ENCODE measurements around the gene SYT7. TPM values are rescaled to one million over a fixed set of nuclear protein-coding genes. Genes with fewer than 3 reads are reported as not detected.

The SYT7 gene
- total RNA-seq, 1 experiment from 2014 or later = 9.9 TPM

DNA sequence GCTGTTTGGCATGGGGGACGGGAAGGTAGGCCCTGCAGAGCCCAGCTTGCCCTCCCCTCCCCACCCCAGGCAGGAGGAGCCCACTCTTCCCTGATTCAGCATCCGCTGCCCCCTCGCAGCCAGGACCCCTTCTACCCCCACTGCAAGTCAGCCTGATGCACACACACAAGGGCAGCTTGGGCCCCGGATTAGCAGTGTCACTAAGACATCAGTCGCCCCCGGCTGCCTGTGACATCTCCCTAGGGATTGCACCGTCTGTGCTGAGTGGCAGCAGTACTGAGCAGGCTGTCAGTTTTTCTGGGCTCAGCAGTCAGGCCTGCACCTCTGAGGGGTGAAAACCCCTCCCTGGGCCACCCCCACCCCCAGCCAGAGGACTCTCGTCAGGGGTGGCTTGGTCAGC lies 30.4 kb upstream of the SYT7 start:
- Histone ChIP-seq H3K9me3 (no peaks in the 10 kb centered on the region), H3K36me3 (no peaks in the 10 kb centered on the region), H3K4me3 (no peak overlapping the region), H3K27me3 (no peaks in the 10 kb centered on the region)
- no peak for DNase-seq

DNA sequence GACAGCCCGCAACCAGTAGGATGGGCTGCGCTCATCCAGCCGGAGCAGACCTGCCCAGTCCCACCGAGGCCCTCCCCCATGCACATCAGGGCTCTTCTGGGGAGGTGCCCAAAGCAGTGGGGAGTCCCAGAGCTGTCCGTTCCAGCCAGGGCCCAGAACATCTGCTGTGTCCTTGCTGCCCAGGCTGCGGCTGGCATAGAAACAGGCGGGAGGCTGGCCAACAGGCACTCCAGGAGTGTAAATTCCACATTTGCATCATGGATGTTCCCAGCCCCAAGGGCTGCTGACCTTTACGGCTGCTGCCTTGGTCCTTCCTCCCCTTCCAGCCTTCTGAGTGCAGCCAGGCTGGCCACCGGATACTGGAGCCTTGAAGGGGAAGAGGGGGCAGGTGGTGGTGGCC lies 30.0 kb upstream of the SYT7 start:
- DNase-seq = peak; percentile 85
- H3K4me3 ChIP-seq = no peak overlapping the region
- H3K27me3 ChIP-seq = no peaks in the 10 kb centered on the region
- no peaks in the 10 kb centered on the region for H3K36me3 ChIP-seq
- no peaks in the 10 kb centered on the region for H3K9me3 ChIP-seq

DNA sequence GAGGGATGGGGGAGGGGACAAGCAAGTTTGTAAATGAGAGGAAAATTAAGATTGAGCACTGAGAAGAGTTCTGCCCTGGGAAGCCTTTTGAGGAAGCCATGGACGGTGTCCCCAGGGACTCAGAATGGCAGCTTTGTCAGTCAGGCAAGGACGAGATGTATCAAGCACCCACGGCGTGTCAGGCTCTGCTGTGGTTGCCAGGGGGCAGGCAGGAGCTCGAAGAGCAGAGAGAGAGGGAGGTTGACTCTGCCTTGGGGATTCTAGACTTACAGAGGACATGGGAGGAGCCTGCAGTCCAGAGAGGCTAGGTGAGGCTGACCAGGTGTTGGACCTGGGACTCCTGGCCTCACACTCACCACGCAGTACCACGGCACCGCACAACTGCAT lies 29.1 kb upstream of the SYT7 start:
- no peak overlapping the region for H3K4me3 ChIP-seq
- H3K36me3 ChIP-seq = no peaks in the 10 kb centered on the region
- no peaks in the 10 kb centered on the region for H3K9me3 ChIP-seq
- no peak for DNase-seq
- no peaks in the 10 kb centered on the region for H3K27me3 ChIP-seq

DNA sequence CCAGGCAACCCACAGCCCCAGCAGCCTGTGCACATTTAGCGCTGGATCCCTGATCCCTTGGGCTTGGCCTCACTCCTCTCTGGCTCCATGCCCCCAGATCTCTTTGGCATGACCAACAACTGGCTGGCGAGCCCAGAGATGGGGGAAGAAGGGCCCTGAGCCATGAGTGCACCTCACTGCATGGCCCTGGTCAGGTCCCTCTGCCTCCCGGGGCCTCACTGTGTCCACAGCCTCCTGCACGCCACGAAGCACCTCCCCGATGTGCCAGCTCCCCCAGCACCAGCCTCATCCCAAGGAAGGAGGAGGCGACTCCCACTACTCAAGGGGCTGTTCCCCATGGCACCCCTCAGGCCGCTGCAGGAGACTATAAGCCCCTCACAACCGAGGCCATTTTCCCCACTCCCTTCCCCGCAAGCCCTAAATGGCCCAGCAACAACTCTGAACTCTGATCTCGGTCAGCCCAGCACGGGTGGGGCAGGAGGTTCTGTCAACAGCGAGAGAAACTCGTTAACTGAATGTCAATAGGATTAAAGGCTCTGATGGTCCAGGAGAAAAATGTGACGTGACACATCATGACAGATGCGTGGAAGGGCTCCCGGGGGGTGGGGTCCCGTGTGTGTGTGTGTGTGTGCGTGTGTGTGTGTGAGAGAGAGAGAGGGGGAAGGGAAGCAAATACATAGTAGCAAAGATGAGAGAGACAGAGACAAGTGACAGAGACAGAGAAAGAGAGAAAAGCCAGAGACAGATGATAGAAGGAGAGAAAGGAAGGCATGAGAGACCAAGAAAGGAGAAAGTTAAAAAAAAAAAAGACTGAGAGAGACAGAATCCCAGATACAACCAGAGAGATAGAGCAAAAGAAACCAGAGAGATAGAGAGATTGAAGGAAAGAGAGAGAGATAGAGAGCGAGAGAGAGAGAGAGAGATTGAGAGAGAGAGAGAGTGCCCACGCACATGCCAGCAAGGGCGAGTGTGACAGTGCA lies 28.4 kb upstream of the SYT7 start:
- peak; percentile 53 for DNase-seq
- H3K27me3 ChIP-seq = no peaks in the 10 kb centered on the region
- H3K9me3 ChIP-seq = no peaks in the 10 kb centered on the region
- no peak overlapping the region for H3K4me3 ChIP-seq
- no peaks in the 10 kb centered on the region for H3K36me3 ChIP-seq

DNA sequence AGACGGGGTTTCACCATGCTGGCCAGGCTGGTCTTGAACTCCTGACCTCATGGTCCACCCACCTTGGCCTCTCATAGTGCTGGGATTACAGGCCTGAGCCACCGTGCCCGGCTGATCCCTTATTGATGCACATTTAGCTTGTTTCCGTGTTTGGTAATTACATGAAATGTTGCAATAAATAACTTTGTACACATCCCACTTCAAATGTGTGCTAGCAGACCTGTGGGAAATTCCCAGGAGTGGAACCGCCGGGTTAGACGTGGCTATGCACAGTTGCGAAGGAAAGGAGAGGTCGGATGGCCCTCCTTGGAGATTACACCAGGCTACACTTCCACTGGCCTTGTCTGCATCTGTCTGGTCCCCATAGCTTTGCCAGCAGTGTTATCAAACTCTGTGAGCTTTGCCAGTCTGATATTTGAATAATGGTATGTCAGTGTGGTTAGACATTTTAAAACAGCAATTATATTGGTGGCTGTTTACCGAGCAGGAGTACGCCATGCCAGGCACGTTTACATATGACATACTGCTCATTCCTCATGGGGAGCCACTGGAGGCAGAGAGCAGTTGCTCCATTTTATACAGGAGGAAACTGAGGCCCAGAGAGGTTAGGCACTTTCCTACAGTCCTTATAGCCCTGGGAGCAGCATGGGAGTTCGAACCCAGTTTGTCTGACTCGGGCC lies 27.2 kb upstream of the SYT7 start:
- no peaks in the 10 kb centered on the region for H3K36me3 ChIP-seq
- H3K4me3 ChIP-seq = no peak overlapping the region
- H3K27me3 ChIP-seq = no peaks in the 10 kb centered on the region
- no peak for DNase-seq
- H3K9me3 ChIP-seq = no peaks in the 10 kb centered on the region

GRCh38 chr11:61607426-61607825 lies 26.6 kb upstream of the SYT7 start:
- H3K36me3 ChIP-seq = no peaks in the 10 kb centered on the region
- no peaks in the 10 kb centered on the region for H3K27me3 ChIP-seq
- DNase-seq = no peak
- no peaks in the 10 kb centered on the region for H3K9me3 ChIP-seq
- H3K4me3 ChIP-seq = no peak overlapping the region

DNA sequence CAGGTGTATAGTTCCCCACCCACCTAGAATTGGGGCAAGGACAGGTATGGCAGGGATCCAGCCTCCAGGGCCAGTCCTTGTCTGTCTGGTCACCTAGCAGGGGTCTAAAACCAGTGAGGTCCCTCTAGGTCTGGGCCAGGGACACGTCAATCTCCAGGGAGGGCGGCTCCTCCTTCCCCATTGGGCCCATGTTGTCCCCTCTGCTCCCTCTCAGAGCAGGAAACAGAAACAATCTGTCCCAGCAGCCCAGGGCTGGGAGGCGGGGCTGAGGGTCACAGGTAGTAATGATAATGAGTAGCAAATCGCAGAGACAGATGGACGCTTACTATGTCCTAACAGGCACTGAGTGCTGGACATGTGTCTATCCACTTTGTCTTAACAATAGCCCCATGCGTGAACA lies 22.8 kb upstream of the SYT7 start:
- DNase-seq = no peak
- H3K4me3 ChIP-seq = no peak overlapping the region
- no peaks in the 10 kb centered on the region for H3K36me3 ChIP-seq
- H3K9me3 ChIP-seq = no peaks in the 10 kb centered on the region
- no peaks in the 10 kb centered on the region for H3K27me3 ChIP-seq

DNA sequence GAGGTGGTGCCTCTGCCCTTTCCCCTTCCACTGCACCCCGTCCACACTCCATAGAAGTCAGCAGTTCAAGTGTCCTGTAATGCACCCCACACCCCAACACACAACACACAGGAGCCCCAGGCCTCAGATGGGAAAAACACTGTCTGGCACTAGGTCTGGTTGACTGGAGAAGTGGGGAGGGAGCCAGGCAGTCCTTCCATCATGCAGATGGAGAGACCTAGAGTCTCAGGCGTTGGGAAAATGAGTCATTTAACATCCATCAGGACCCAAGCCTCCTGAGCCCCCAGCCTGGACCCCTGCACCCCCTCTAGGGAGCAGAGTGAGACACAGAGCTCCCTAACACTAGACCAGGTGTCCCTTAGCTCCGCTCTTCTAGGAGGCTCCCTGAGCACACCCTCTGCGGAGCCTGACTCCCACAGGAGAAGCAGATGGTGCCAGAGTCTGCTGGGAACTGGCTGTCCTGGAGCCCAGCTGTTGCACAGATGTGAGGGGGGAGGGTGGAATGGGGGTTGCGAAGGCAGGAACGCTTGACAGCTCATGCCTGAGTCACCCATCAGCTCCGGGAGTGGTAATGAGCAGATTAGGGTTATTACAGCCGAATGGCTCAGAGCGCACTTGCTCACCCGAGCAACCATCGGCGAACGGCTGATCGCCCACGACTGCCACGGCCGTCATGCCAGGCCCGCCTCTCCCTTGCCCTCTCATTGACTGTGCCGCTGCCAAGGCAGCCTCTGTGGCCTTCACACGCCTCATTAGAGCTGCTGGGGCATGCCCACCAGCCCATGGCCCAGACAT lies 22.1 kb upstream of the SYT7 start:
- no peaks in the 10 kb centered on the region for H3K27me3 ChIP-seq
- H3K9me3 ChIP-seq = no peaks in the 10 kb centered on the region
- no peak overlapping the region for H3K4me3 ChIP-seq
- peak; percentile 99 for DNase-seq
- no peaks in the 10 kb centered on the region for H3K36me3 ChIP-seq

DNA sequence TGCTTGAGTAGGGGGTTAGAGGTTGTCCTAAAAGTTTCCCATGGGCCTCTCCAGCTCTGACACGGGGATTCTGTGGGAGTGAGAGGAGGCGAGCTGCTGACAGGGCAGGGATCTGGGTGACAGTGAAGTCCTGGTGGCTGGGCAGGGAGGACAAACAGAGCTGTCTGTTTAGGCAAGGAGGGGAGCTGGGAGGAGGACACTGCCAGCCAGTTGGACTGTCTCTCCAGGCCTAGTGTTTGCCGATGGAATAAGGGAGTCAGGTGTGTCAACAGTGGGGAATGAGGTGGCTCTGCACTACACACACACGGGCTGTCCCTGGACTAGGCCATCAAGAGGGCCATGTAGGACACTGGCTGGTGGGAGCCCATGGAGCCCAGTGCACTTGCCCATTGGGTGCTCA lies 20.6 kb upstream of the SYT7 start:
- Histone ChIP-seq H3K9me3 (no peaks in the 10 kb centered on the region), H3K36me3 (no peaks in the 10 kb centered on the region), H3K27me3 (no peaks in the 10 kb centered on the region)

GRCh38 chr11:61599968-61600710 lies 19.3 kb upstream of the SYT7 start:
- Histone ChIP-seq H3K9me3 (no peaks in the 10 kb centered on the region), H3K4me3 (no peak overlapping the region), H3K27me3 (no peaks in the 10 kb centered on the region), H3K36me3 (no peaks in the 10 kb centered on the region)
- peak; percentile 48 for DNase-seq

More for the DNA sequence above, 20.6 kb upstream of the SYT7 start:
- no peak overlapping the region for H3K4me3 ChIP-seq
- DNase-seq = no peak

- Histone ChIP-seq H3K9me3 (no peaks in the 10 kb centered on the region), H3K4me3 (no peak overlapping the region), H3K27me3 (no peaks in the 10 kb centered on the region), H3K36me3 (no peaks in the 10 kb centered on the region)
- DNase-seq = peak; percentile 78
Observed at GRCh38 chr11:61598886-61599868, 18.3 kb upstream of the SYT7 start.

GRCh38 chr11:61598374-61598773 lies 17.5 kb upstream of the SYT7 start:
- DNase-seq = no peak
- no peaks in the 10 kb centered on the region for H3K36me3 ChIP-seq
- no peaks in the 10 kb centered on the region for H3K27me3 ChIP-seq

DNA sequence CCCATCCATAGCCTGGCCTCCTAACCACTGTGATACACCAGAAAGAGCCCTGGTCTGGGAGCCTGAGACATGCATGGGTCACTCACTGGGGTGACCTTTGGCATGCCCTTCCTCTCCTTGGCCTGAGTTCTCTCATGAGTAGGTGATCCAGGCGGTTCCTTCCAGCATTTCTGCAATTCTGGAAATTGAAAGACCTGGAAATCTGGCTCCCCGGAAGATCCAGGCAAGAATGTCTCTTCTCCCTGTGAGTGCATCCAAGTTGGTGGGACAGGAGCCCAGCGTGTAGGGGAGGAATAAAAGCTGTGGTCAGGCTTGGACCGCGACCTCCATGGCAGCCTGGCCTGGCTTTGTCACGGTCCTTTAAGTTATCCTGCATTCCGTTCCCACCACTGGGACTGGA lies 16.1 kb upstream of the SYT7 start:
- Histone ChIP-seq H3K27me3 (no peaks in the 10 kb centered on the region), H3K9me3 (no peaks in the 10 kb centered on the region), H3K4me3 (no peak overlapping the region), H3K36me3 (no peaks in the 10 kb centered on the region)
- no peak for DNase-seq

More at GRCh38 chr11:61598374-61598773, 17.5 kb upstream of the SYT7 start:
- Histone ChIP-seq H3K4me3 (no peak overlapping the region), H3K9me3 (no peaks in the 10 kb centered on the region)

GRCh38 chr11:61596542-61596941 lies 15.7 kb upstream of the SYT7 start:
- no peaks in the 10 kb centered on the region for H3K9me3 ChIP-seq
- no peak for DNase-seq
- H3K36me3 ChIP-seq = no peaks in the 10 kb centered on the region
- no peaks in the 10 kb centered on the region for H3K27me3 ChIP-seq
- no peak overlapping the region for H3K4me3 ChIP-seq

DNA sequence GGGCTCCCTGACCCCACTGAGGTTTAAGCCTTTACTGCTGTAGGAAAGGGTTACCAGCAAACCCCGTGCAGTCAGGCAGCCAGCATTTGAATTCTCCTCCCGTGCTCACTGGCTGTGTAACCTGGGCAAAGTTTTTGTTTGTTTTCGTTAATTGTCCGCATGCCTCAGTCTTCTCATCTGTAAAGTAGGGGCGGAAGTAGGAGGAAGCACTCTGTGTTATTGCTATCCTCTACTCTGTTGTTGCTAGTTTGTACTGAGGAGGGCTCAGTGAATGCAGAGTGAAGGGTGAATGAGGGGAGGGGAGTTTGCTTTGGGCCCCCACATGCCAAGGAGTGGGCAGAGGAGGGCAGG lies 14.0 kb upstream of the SYT7 start:
- H3K36me3 ChIP-seq = no peaks in the 10 kb centered on the region
- no peaks in the 10 kb centered on the region for H3K27me3 ChIP-seq
- DNase-seq = no peak
- H3K4me3 ChIP-seq = no peak overlapping the region
- no peaks in the 10 kb centered on the region for H3K9me3 ChIP-seq
